Endodermal cell (in vitro differentiated cells): Measurements from ENCODE around the gene PLEKHG3. TPM values are rescaled to one million over a fixed set of nuclear protein-coding genes. Genes with fewer than 3 reads are reported as not detected.
A peak's percentile ranks its signal among the peaks of the same experiment; 100 is the strongest.

Experiments used
- DNase-seq: peaks from one replicate; pipeline ENCODE4 v3.0.0-alpha.2; 2017
- H3K27ac ChIP-seq: 2 replicates; pipeline ENCODE4 v1.5.1; 2013; ENCODE audit warnings: mild to moderate bottlenecking, low read depth, low read length, moderate library complexity
- H3K27me3 ChIP-seq: 2 replicates; pipeline ENCODE4 v1.6.1; 2013; ENCODE audit warnings: mild to moderate bottlenecking, low read length, moderate library complexity; ENCODE audit not compliant: insufficient read depth, control insufficient read depth, poor library complexity, severe bottlenecking
- H3K36me3 ChIP-seq: 2 replicates; pipeline ENCODE4 v1.7.0; 2013; ENCODE audit warnings: mild to moderate bottlenecking, low read length, moderate library complexity; ENCODE audit not compliant: control insufficient read depth, insufficient read depth
- H3K4me1 ChIP-seq: one replicate; pipeline ENCODE4 v1.7.0; 2013; ENCODE audit warnings: low read length; ENCODE audit not compliant: control insufficient read depth, insufficient read depth
- H3K4me3 ChIP-seq: 2 replicates; pipeline ENCODE4 v1.5.1; 2013; ENCODE audit warnings: mild to moderate bottlenecking, low read length, moderate library complexity
- H3K9ac ChIP-seq: 2 replicates; pipeline ENCODE4 v1.6.1; 2013; ENCODE audit warnings: mild to moderate bottlenecking, low read length, moderate library complexity; ENCODE audit not compliant: poor library complexity, severe bottlenecking; ENCODE audit errors: extremely low read depth
- H3K9me3 ChIP-seq: 2 replicates; pipeline ENCODE4 v1.6.1; 2013; ENCODE audit warnings: mild to moderate bottlenecking, low read length, moderate library complexity; ENCODE audit not compliant: control insufficient read depth
- H3K27ac Mint-ChIP-seq: 2 replicates; pipeline ENCODE4 v1.8.0; 2020; ENCODE audit warnings: mixed read lengths
- H3K27me3 Mint-ChIP-seq: 2 replicates; pipeline ENCODE4 v1.8.0; 2021; ENCODE audit warnings: mild to moderate bottlenecking, mixed read lengths; ENCODE audit not compliant: insufficient read depth
- H3K36me3 Mint-ChIP-seq: 2 replicates; pipeline ENCODE4 v1.8.0; 2020; ENCODE audit warnings: low read depth, mixed read lengths
- H3K4me1 Mint-ChIP-seq: 2 replicates; pipeline ENCODE4 v1.8.0; 2020; ENCODE audit warnings: mixed read lengths
- H3K4me3 Mint-ChIP-seq: 2 replicates; pipeline ENCODE4 v1.8.0; 2020; ENCODE audit warnings: mild to moderate bottlenecking, moderate library complexity, mixed read lengths
- H3K9me3 Mint-ChIP-seq: 2 replicates; pipeline ENCODE4 v1.8.0; 2020; ENCODE audit warnings: mild to moderate bottlenecking, mixed read lengths
- CTCF ChIP-seq: fragments of 200-600 bp; sonication (generic); conservative IDR thresholded peaks from 2 replicates; pipeline ENCODE4 v1.5.0; 2021; ENCODE audit warnings: antibody characterized with exemption, mild to moderate bottlenecking
- WGBS, 2 experiments: methylation state at CpG; one replicate each; pipeline versions ENCODE4 v1.1.5 to v1.1.7; 2013; ENCODE audit warnings: missing lambda C conversion rate in 2 of 2, mixed read lengths in 1 of 2; ENCODE audit not compliant: insufficient coverage in 1 of 2, insufficient read length in 1 of 2; 5-methylcytosine and 5-hydroxymethylcytosine counted together
- total RNA-seq, 2 donors: library from RNA; stranded (reverse); fragmentation: NEBNext Ultra II Directional in 1 of 2; extraction: Animal tissue kit (Norgen Biotek cat#: 25700) in 1 of 2; gene quantifications; 2 replicates in 1 of 2; 3 replicates in 1 of 2; pipeline ENCODE4 v1.2.1, GENCODE V29; 2021

Gene PLEKHG3
- total RNA-seq, 2 donors from 2014 or later: 31.7 to 52.6 TPM

GRCh38 chr14:64723691-64724577 is 19.7 kb downstream of the PLEKHG3 start:
- H3K9ac ChIP-seq: no peak overlapping the region
- no peak for DNase-seq
- peaks cover 11% of the 10 kb centered on the region for H3K36me3 ChIP-seq
- no peaks in the 10 kb centered on the region for H3K9me3 ChIP-seq
- no peaks in the 10 kb centered on the region for H3K27me3 ChIP-seq
- peak overlapping the region; percentile 15 for H3K27ac Mint-ChIP-seq
- peaks cover 13% of the 10 kb centered on the region for H3K36me3 Mint-ChIP-seq
- peaks cover 3% of the 10 kb centered on the region for H3K27me3 Mint-ChIP-seq
- H3K4me1 ChIP-seq: peaks cover 34% of the 10 kb centered on the region
- H3K4me3 ChIP-seq: no peak overlapping the region
- H3K4me1 Mint-ChIP-seq: peaks cover 61% of the 10 kb centered on the region
- H3K27ac ChIP-seq: no peak overlapping the region
- 65 to 84% methylated on average over 5 to 15 of the region's 15 CpGs for WGBS, 2 experiments
- H3K4me3 Mint-ChIP-seq: no peak overlapping the region
- no peaks in the 10 kb centered on the region for H3K9me3 Mint-ChIP-seq
- no peak for TF ChIP-seq CTCF

GRCh38 chr14:64724578-64724930 is 20.3 kb downstream of the PLEKHG3 start:
- Mint-ChIP-seq H3K27me3 (peaks cover 3% of the 10 kb centered on the region), H3K27ac (no peak overlapping the region), H3K4me1 (peaks cover 57% of the 10 kb centered on the region), H3K4me3 (no peak overlapping the region), H3K9me3 (no peaks in the 10 kb centered on the region), H3K36me3 (peaks cover 13% of the 10 kb centered on the region)
- Histone ChIP-seq H3K27ac (no peak overlapping the region), H3K9ac (no peak overlapping the region), H3K4me3 (no peak overlapping the region), H3K36me3 (peaks cover 14% of the 10 kb centered on the region), H3K9me3 (no peaks in the 10 kb centered on the region), H3K27me3 (no peaks in the 10 kb centered on the region), H3K4me1 (peaks cover 32% of the 10 kb centered on the region)
- DNase-seq: no peak
- WGBS, 2 experiments: 50 to 89% methylated on average over 1 of the region's 1 CpG
- no peak for TF ChIP-seq CTCF

GRCh38 chr14:64725261-64725815 is 21.1 kb downstream of the PLEKHG3 start:
- Mint-ChIP-seq H3K4me3 (no peak overlapping the region), H3K4me1 (peaks cover 49% of the 10 kb centered on the region), H3K27me3 (peaks cover 3% of the 10 kb centered on the region), H3K36me3 (peaks cover 14% of the 10 kb centered on the region), H3K9me3 (no peaks in the 10 kb centered on the region), H3K27ac (no peak overlapping the region)
- H3K36me3 ChIP-seq: peaks cover 16% of the 10 kb centered on the region
- WGBS, 2 experiments: 33 to 48% methylated on average over 3 of the region's 3 CpGs
- no peaks in the 10 kb centered on the region for H3K9me3 ChIP-seq
- TF ChIP-seq CTCF: no peak
- H3K9ac ChIP-seq: no peak overlapping the region
- H3K4me3 ChIP-seq: peak overlapping the region; percentile 43
- H3K27me3 ChIP-seq: no peaks in the 10 kb centered on the region
- no peak for DNase-seq
- H3K27ac ChIP-seq: no peak overlapping the region
- peaks cover 31% of the 10 kb centered on the region for H3K4me1 ChIP-seq
